ENCODE measurements around the gene RTN4RL2.

RTN4RL2 gene

GRCh38 chr11:57421066-57421465 lies 39.3 kb upstream of the RTN4RL2 start:
- TF ChIP-seq CTCF (IDR thresholded peaks at IDR 0.05; ENCODE audit: low read depth, low read length): no peak
- DNase-seq (ENCODE audit: extremely low read depth, low read depth): no peak

- DNase-seq (ENCODE audit: extremely low read depth, low read depth): no peak
- TF ChIP-seq CTCF (IDR thresholded peaks at IDR 0.05; ENCODE audit: low read depth, low read length): no peak
Measured at GRCh38 chr11:57421805-57422204, 38.5 kb upstream of the RTN4RL2 start.

DNA sequence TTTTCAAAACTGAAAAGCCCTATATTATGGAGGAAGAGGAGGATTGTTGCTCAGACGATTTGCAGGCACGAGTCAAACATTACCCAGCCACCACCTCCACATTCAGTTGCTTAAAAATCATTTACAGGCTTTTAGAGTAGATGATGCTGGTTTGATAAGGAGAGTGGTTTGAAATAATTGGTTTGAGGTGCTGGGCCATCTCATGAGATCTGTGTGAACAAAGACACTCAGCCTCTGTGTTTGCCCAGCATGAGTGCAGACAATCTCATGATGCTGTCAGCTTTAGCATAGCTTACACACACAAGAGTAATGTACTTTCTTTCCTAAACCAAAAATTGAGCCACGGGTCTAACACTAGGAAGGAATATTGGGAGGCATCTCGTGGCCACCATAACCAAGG lies 37.7 kb upstream of the RTN4RL2 start:
- DNase-seq (ENCODE audit: extremely low read depth, low read depth): no peak

GRCh38 chr11:57424137-57424791 lies 36.1 kb upstream of the RTN4RL2 start:
- no peak for TF ChIP-seq CTCF (IDR thresholded peaks at IDR 0.05; ENCODE audit: low read depth, low read length)
- no peak for DNase-seq (ENCODE audit: extremely low read depth, low read depth)

More for the DNA sequence above, 37.7 kb upstream of the RTN4RL2 start:
- TF ChIP-seq CTCF (IDR thresholded peaks at IDR 0.05; ENCODE audit: low read depth, low read length): no peak

GRCh38 chr11:57424792-57425564 lies 35.4 kb upstream of the RTN4RL2 start:
- no peak for DNase-seq (ENCODE audit: extremely low read depth, low read depth)
- no peak for TF ChIP-seq CTCF (IDR thresholded peaks at IDR 0.05; ENCODE audit: low read depth, low read length)

DNA sequence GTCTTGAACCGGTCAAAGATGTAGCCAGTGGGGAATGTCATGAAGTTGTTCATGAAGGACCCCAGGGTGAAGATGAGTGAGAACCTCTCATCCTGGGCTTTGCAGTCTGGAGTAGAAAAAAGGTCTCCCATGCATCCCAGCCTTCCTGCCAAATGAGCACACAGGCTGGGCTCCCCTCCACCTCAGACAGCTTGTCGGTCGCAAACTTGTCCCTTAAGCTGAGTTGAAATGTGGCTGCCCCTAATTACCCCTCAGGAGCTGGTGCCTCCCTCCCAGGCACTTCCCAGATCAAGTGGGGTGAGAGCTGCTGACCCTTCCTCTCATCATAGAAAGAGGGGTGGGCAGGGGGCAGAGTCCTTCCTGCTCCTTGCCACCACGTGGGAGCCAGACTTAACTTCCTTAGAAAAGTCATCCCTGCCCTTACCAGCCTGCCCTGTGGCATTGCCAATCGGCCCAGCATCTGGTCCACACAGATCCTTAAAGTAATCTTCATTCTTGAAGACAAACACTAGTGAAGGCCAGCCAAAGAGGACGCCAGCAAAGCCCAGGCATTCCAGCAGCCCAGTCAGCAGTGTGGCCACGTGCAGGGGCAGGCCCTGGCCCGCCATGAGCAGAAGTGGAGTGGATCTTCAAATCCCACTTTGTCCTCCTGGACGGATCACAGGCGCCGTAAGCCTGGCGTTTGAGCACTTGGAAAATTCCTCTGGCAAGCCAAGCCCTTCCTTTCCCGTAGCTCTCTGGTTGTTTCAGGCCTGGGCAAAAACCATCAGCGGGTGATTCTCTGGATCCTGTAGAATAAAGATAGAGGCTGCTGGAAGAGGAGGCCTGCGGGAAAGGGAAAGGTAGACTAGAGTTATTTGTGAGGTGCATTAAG lies 34.5 kb upstream of the RTN4RL2 start:
- no peak for DNase-seq (ENCODE audit: extremely low read depth, low read depth)
- no peak for TF ChIP-seq CTCF (IDR thresholded peaks at IDR 0.05; ENCODE audit: low read depth, low read length)
